HepG2 (cell line): ENCODE data around the gene FRMD8. TPM values are rescaled to one million over a fixed set of nuclear protein-coding genes. Genes with fewer than 3 reads are reported as not detected.

Experiments
- CHD2 ChIP-seq: IDR thresholded peaks from 2 replicates; pipeline ENCODE4 v1.6.1; 2011; ENCODE audit warnings: low read depth, low read length, improper control_type of control experiment
- NRL ChIP-seq: sonication (generic); formaldehyde crosslinking; IDR thresholded peaks from 2 replicates; pipeline ENCODE4 v1.5.0; 2020; ENCODE audit warnings: missing genetic modification reagents, mild to moderate bottlenecking, moderate library complexity, borderline replicate concordance
- SP1 ChIP-seq, 2 experiments: fragments of 450-650 bp in 1 of 2; sonication (generic) in 1 of 2; formaldehyde crosslinking in 1 of 2; IDR thresholded peaks; 2 replicates each; pipeline versions ENCODE4 v1.4.0 to v1.6.1; 2016 to 2020; ENCODE audit warnings: missing genetic modification reagents in 1 of 2
- XBP1 ChIP-seq: sonication (generic); formaldehyde crosslinking; IDR thresholded peaks from 2 replicates; pipeline ENCODE4 v1.5.0; 2020; ENCODE audit warnings: missing genetic modification reagents
- ZNF33A ChIP-seq: sonication (generic); formaldehyde crosslinking; IDR thresholded peaks from 2 replicates; pipeline ENCODE4 v1.5.1; 2020; ENCODE audit warnings: missing genetic modification reagents, mild to moderate bottlenecking, moderate library complexity, borderline replicate concordance
- ZNF512B ChIP-seq: sonication (generic); formaldehyde crosslinking; IDR thresholded peaks from 2 replicates; pipeline ENCODE4 v1.5.1; 2020; ENCODE audit warnings: missing genetic modification reagents, mild to moderate bottlenecking, borderline replicate concordance
- ZNF598 ChIP-seq: sonication (generic); formaldehyde crosslinking; IDR thresholded peaks from 2 replicates; pipeline ENCODE4 v1.5.1; 2020; ENCODE audit warnings: mild to moderate bottlenecking, missing genetic modification reagents, borderline replicate concordance
- ZNF646 ChIP-seq: sonication (generic); formaldehyde crosslinking; IDR thresholded peaks from 2 replicates; pipeline ENCODE4 v1.9.0; 2021; ENCODE audit warnings: mild to moderate bottlenecking, missing genetic modification reagents
- ZSCAN21 ChIP-seq: sonication (generic); formaldehyde crosslinking; IDR thresholded peaks from 2 replicates; pipeline ENCODE4 v1.8.0; 2022; ENCODE audit warnings: mild to moderate bottlenecking, missing genetic modification reagents, moderate library complexity, borderline replicate concordance
- ZXDC ChIP-seq: sonication (generic); formaldehyde crosslinking; IDR thresholded peaks from 2 replicates; pipeline ENCODE4 v1.5.0; 2020; ENCODE audit warnings: mild to moderate bottlenecking, missing genetic modification reagents
- polyA plus RNA-seq, 8 experiments: library from polyadenylated mRNA; depleted of rRNA in 3 of 8; stranded (reverse) in 7 of 8; unstranded in 1 of 8; fragments of >200 nt; fragmentation: Illumina TruSeq in 4 of 8; extraction: Trizol in 4 of 8; gene quantifications; 2 replicates each; pipeline versions ENCODE4 v1.2.1 to v1.2.3, GENCODE V29; 2011 to 2016; ENCODE audit warnings: low read depth in 4 of 8, missing spikeins in 1 of 8, mixed read lengths in 1 of 8; ENCODE audit not compliant: insufficient read depth in 1 of 8
- total RNA-seq, 5 experiments: library from RNA; depleted of rRNA; stranded (reverse); fragments of >200 nt; fragmentation: Illumina TruSeq; extraction: Trizol; gene quantifications; 2 replicates each; pipeline ENCODE4 v1.2.3, GENCODE V29; 2016; ENCODE audit warnings: low read depth in 1 of 5

FRMD8 gene
- total and polyA plus RNA-seq, 2 of the 13 experiments (the other 11 are each of a cell fraction or from before 2014, with no cell fraction given), result 5.8 to 20.6 TPM

GRCh38 chr11:65425105-65425970, 38.9 kb downstream of the FRMD8 start (continued):
- TF ChIP-seq ZNF646, result no peak
- TF ChIP-seq ZNF512B (CRISPR knock-in tag), result no peak
- no peak; the same call in 1 of the 2 replicates for TF ChIP-seq CHD2
- no peak for TF ChIP-seq NRL
- TF ChIP-seq SP1 (IDR thresholded peaks at IDR 0.05), result no peak
- no peak for TF ChIP-seq SP1 (CRISPR knock-in tag; IDR thresholded peaks at IDR 0.05)
- no peak for TF ChIP-seq XBP1
- no peak for TF ChIP-seq ZNF598 (CRISPR knock-in tag)
- TF ChIP-seq ZXDC (CRISPR knock-in tag), result no peak
- TF ChIP-seq ZNF33A, result no peak
- TF ChIP-seq ZSCAN21 (CRISPR knock-in tag), result no peak
